Activated naive CD4-positive, alpha-beta T cell treated with anti-CD3 and anti-CD28 coated beads for 36 hours (primary cell): ENCODE results near the gene FARP2. TPM values are rescaled to one million over a fixed set of nuclear protein-coding genes. Genes with fewer than 3 reads are reported as not detected.

ENCODE experiments used
- microRNA-seq: library from miRNA; unstranded; fragments of <30 nt; microRNA quantifications from one replicate; pipeline ENCODE4 v1.2.0, GENCODE V29; 2022; ENCODE audit warnings: borderline microRNAs expressed, borderline replicate concordance
- total RNA-seq, 2 experiments: library from RNA; stranded (reverse); gene quantifications; one replicate each; pipeline ENCODE4 v1.2.3, GENCODE V29; 2021

The FARP2 gene
- total RNA-seq, 2 experiments from 2014 or later = 19.5 to 19.6 TPM

Small RNA genes within 50 kb of the gene (microRNA-seq; reads per million reads assigned to microRNA genes)
- not detected for gene MIR3133

Other genes with a start within 250 kb of the FARP2 start
- gene PASK, start 206.8 kb upstream of the FARP2 start, total RNA-seq = 10 to 100 TPM; 71.5 to 72.0 TPM
- 10 to 100 TPM; 91.2 to 93.8 TPM for gene PPP1R7, start 205.8 kb upstream of the FARP2 start, total RNA-seq
- gene ANO7, start 167.6 kb upstream of the FARP2 start, total RNA-seq = under 1 TPM; 0.57 TPM
- 100 to 1,000 TPM; 278 to 297 TPM for gene HDLBP, start 40.6 kb upstream of the FARP2 start, total RNA-seq
- 100 to 1,000 TPM; 216 to 227 TPM for gene SEPTIN2, start 40.4 kb upstream of the FARP2 start, total RNA-seq
- 10 to 100 TPM; 81.2 to 88.4 TPM for gene STK25, start 152.3 kb downstream of the FARP2 start, total RNA-seq
- not detected for gene BOK, start 202.5 kb downstream of the FARP2 start, total RNA-seq